Neural crest cell (in vitro differentiated cells): Measurements from ENCODE around the gene OR2S2. TPM values are rescaled to one million over a fixed set of nuclear protein-coding genes. Genes with fewer than 3 reads are reported as not detected.

ENCODE experiments used
- DNase-seq: peaks from one replicate; pipeline ENCODE4 v3.0.0; 2021; ENCODE audit warnings: low read depth, mixed read lengths, low spot score
- H3K27ac Mint-ChIP-seq: one replicate; pipeline ENCODE4 v1.8.0; 2021; ENCODE audit warnings: mild to moderate bottlenecking, mixed read lengths; ENCODE audit not compliant: unreplicated experiment
- H3K27me3 Mint-ChIP-seq: 2 replicates; pipeline ENCODE4 v1.8.0; 2021; ENCODE audit warnings: low read depth, mild to moderate bottlenecking, mixed read lengths
- H3K36me3 Mint-ChIP-seq: 2 replicates; pipeline ENCODE4 v1.8.0; 2021; ENCODE audit warnings: low read depth, mild to moderate bottlenecking, mixed read lengths
- H3K4me1 Mint-ChIP-seq: 2 replicates; pipeline ENCODE4 v1.8.0; 2021; ENCODE audit warnings: mixed read lengths
- H3K4me3 Mint-ChIP-seq: one replicate; pipeline ENCODE4 v1.8.0; 2021; ENCODE audit warnings: mild to moderate bottlenecking, mixed read lengths
- H3K9me3 Mint-ChIP-seq: 2 replicates; pipeline ENCODE4 v1.8.0; 2021; ENCODE audit warnings: mixed read lengths
- total RNA-seq: library from RNA; stranded (reverse); gene quantifications from 2 replicates; pipeline ENCODE4 v1.2.1, GENCODE V29; 2021
- TF ChIP-seq, protein P1 (sequence below): fragments of 200-600 bp; sonication (generic); conservative IDR thresholded peaks from 2 replicates; pipeline ENCODE4 v1.5.0; 2021; ENCODE audit warnings: antibody characterized with exemption, mild to moderate bottlenecking

Gene OR2S2
- total RNA-seq, 1 donor from 2014 or later: not detected

DNA sequence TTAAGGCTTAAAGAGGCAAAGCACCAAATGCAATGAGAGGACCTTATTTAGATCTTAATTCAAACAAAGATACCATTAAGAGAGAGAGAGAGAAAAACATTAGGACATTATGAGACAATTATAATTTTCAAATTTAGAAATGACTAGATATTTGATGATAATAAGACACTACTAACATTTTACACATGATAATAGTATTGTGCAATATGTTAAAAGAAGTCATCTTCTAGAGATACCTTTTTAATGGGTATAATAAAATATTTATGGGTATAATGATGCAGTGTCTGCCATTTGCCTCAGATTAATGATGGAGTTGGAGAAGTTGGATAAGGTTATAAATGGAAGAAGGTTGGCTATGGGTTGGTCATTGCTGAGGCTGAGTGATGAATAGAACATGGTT lies 27.4 kb downstream of the OR2S2 start:
- no peaks in the 10 kb centered on the region for H3K36me3 Mint-ChIP-seq
- H3K4me1 Mint-ChIP-seq: no peaks in the 10 kb centered on the region
- TF ChIP-seq, protein P1, sequence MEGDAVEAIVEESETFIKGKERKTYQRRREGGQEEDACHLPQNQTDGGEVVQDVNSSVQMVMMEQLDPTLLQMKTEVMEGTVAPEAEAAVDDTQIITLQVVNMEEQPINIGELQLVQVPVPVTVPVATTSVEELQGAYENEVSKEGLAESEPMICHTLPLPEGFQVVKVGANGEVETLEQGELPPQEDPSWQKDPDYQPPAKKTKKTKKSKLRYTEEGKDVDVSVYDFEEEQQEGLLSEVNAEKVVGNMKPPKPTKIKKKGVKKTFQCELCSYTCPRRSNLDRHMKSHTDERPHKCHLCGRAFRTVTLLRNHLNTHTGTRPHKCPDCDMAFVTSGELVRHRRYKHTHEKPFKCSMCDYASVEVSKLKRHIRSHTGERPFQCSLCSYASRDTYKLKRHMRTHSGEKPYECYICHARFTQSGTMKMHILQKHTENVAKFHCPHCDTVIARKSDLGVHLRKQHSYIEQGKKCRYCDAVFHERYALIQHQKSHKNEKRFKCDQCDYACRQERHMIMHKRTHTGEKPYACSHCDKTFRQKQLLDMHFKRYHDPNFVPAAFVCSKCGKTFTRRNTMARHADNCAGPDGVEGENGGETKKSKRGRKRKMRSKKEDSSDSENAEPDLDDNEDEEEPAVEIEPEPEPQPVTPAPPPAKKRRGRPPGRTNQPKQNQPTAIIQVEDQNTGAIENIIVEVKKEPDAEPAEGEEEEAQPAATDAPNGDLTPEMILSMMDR: no peak
- DNase-seq: no peak
- H3K27me3 Mint-ChIP-seq: peaks cover 20% of the 10 kb centered on the region
- no peak overlapping the region for H3K27ac Mint-ChIP-seq
- no peaks in the 10 kb centered on the region for H3K9me3 Mint-ChIP-seq
- H3K4me3 Mint-ChIP-seq: no peak overlapping the region

DNA sequence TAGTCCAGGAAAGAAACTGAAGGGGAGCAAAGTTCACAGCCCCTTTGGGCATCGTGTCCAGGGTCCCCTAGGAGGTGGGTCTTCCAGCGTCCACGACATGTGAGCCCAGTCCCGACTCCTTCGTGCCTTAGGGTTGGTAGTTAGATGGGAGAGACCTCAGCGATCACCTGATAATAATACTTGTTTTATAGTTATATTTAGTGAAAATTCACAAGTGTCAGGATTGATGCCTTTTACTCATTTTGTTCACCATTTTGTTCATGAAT lies 28.6 kb downstream of the OR2S2 start:
- Mint-ChIP-seq H3K4me1 (peaks cover 4% of the 10 kb centered on the region), H3K9me3 (no peaks in the 10 kb centered on the region), H3K27ac (no peak overlapping the region), H3K36me3 (no peaks in the 10 kb centered on the region), H3K4me3 (no peak overlapping the region), H3K27me3 (peaks cover 20% of the 10 kb centered on the region)
- no peak for DNase-seq
- TF ChIP-seq, protein P1: no peak

DNA sequence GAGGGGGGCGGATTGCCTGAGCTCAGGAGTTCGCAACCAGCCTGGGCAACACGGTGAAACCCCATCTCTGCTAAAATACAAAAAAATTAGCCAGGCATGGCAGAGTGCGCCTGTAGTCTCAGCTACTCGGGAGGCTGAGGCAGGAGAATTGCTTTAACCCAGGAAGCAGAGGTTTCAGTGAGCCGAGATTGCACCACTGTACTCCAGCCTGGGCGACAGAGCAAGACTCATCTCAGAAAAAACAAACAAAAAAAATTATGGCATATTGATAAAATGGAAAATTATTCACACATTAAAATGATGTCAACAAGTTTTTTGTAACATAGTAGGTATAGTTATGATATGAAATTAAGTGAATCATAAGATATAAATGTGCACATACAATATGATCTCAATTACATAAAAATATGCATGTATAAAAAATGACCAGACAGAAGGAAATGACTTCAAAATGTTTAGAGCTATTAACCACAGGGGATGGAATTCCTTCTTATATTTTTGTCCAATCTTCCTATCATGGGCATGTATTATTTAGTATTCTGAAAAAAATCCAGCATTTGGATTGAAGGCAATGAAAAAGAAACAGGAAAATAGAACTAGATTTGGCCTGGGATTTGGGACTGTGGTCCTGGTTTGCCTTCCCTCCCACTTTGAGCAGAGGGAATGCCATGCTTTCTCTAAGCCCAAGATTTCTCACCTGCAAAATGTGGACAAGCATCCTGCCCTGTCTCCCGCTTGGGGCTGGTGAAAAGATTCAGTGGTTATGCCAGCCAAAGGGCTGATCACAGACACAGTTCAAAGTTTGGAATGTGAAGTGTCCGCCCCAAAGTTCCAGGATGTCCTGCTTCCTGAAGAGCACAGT lies 29.1 kb downstream of the OR2S2 start:
- peaks cover 10% of the 10 kb centered on the region for H3K4me1 Mint-ChIP-seq
- DNase-seq: no peak
- no peaks in the 10 kb centered on the region for H3K36me3 Mint-ChIP-seq
- TF ChIP-seq, protein P1: no peak
- no peaks in the 10 kb centered on the region for H3K9me3 Mint-ChIP-seq
- no peak overlapping the region for H3K4me3 Mint-ChIP-seq
- peaks cover 19% of the 10 kb centered on the region for H3K27me3 Mint-ChIP-seq
- no peak overlapping the region for H3K27ac Mint-ChIP-seq

DNA sequence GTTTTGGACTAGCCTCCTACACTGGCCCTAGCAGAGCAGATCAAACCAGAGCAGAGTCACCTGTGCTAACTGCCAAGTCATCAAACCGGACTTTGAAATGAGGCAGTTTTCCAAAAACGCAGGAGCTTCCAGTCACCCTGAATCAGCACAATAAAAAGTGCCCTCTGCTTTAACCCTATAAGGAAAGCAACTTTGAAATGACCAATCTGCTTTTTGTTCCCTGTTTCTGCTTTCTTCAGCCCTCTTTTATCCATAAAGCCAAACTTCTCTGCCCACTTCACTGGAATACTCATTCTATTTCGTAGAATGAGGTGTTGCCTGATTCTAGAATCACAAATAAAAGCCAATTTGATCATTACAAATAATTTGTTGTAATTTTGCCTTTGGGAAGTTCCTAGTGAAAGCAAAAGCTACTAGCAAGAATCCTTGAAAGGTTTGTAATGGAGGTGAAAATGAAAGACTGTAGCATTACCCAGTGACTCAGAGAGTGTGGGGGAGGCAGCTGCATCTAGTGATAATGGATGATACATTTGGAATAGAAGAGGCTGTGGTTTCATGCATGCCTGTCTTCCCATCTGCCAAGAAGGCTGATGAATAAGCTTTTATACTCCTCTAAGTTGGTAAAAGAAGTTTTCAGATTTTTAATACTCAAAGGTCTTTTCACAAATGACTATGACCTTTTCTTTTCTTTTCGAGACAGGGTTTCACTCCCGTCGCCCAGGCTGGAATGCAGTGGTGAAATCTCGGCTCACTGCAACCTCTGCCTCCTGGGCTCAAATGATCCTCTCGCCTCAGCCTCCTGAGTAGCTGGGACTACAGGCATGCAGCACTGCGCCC lies 33.8 kb downstream of the OR2S2 start:
- H3K9me3 Mint-ChIP-seq: no peaks in the 10 kb centered on the region
- H3K36me3 Mint-ChIP-seq: no peaks in the 10 kb centered on the region
- H3K4me3 Mint-ChIP-seq: no peak overlapping the region
- H3K4me1 Mint-ChIP-seq: peaks cover 15% of the 10 kb centered on the region
- DNase-seq: no peak
- TF ChIP-seq, protein P1: no peak
- no peak overlapping the region for H3K27ac Mint-ChIP-seq
- peaks cover 7% of the 10 kb centered on the region for H3K27me3 Mint-ChIP-seq

DNA sequence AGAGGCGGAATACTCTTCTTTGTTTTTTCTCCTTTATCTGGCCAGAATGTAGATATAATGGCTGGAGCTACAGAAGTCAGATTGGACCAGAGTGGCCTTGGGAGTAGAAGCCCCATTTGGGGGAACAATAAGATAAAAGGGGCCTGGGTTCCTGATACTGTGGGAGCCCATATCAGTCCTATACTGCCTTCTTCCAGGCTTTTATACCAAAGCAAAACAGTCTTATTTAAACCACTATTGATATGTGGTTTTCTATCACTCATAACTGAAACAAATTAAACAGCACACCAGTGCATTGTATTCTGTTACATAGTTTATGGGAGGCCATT lies 34.4 kb downstream of the OR2S2 start:
- Mint-ChIP-seq H3K27me3 (peaks cover 7% of the 10 kb centered on the region), H3K4me3 (no peak overlapping the region), H3K27ac (no peak overlapping the region), H3K4me1 (peaks cover 15% of the 10 kb centered on the region), H3K9me3 (no peaks in the 10 kb centered on the region), H3K36me3 (no peaks in the 10 kb centered on the region)
- DNase-seq: no peak
- TF ChIP-seq, protein P1: no peak
